Left ventricle myocardium inferior (tissue), 1 donor: ENCODE results near the gene PPCDC. TPM values are rescaled to one million over a fixed set of nuclear protein-coding genes. Genes with fewer than 3 reads are reported as not detected.

Experiments
- DNase-seq: peaks from one replicate; pipeline ENCODE4 v3.0.0-alpha.2; 2020
- H3K27ac ChIP-seq: fragments of 200-600 bp; replicated peaks from 2 replicates; pipeline ENCODE4 v1.8.0; 2021
- H3K27me3 ChIP-seq: fragments of 200-600 bp; 2 replicates; pipeline ENCODE4 v1.8.0; 2021; ENCODE audit warnings: low read depth
- H3K36me3 ChIP-seq: fragments of 200-600 bp; 2 replicates; pipeline ENCODE4 v1.8.0; 2021
- H3K4me1 ChIP-seq: fragments of 200-600 bp; 2 replicates; pipeline ENCODE4 v1.8.0; 2021
- H3K4me3 ChIP-seq: fragments of 200-600 bp; 2 replicates; pipeline ENCODE4 v1.8.0; 2021; ENCODE audit warnings: mild to moderate bottlenecking, moderate library complexity
- H3K9me3 ChIP-seq: fragments of 200-600 bp; replicated peaks from 2 replicates; pipeline ENCODE4 v1.8.0; 2021
- CTCF ChIP-seq: fragments of 200-600 bp; IDR thresholded peaks from 2 replicates; pipeline ENCODE4 v1.8.0; 2021; ENCODE audit warnings: antibody characterized with exemption, mild to moderate bottlenecking, borderline replicate concordance
- intact Hi-C: fragments of 100-400 bp; cut with micrococcal nuclease; formaldehyde crosslinking; loops from one replicate; pipeline ENCODE4 v1.11.0; 2022
- long read RNA-seq: library from polyadenylated mRNA; unstranded; transcript quantifications from one replicate; pipeline ENCODE4 v2.0.0, GENCODE V29; 2021
- total RNA-seq: library from RNA; stranded (reverse); fragmentation: NEBNext Ultra II Directional; extraction: Animal tissue kit (Norgen Biotek cat#: 25700); gene quantifications from one replicate; pipeline ENCODE4 v1.2.1, GENCODE V29; 2021
- donor health status: DM: no; HTN: yes; CAD: no; lungs with severe emphysema.

PPCDC gene, protein sequence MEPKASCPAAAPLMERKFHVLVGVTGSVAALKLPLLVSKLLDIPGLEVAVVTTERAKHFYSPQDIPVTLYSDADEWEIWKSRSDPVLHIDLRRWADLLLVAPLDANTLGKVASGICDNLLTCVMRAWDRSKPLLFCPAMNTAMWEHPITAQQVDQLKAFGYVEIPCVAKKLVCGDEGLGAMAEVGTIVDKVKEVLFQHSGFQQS
- total RNA-seq: 5.0 TPM
- long read RNA-seq, partial matches to known transcripts: 0 of 9 reads
- long read RNA-seq, other reads (novel, unspliced or antisense): 1 of 9 reads

- no peak for TF ChIP-seq CTCF
- Histone ChIP-seq H3K4me3 (peak within 1 kb of the TSS; percentile 91), H3K27me3 (no peaks in the 10 kb centered on the region), H3K36me3 (no peaks in the 10 kb centered on the region), H3K27ac (peak within 1 kb of the TSS; percentile 92), H3K4me1 (peaks cover 25% of the 10 kb centered on the region), H3K9me3 (no peaks in the 10 kb centered on the region)
- peak; percentile 96 for DNase-seq
- intact Hi-C loops: no loop called here
Measured at GRCh38 chr15:75023181-75023871, at the start of gene PPCDC. Gene PPCDC, plus strand, starts transcription at chr15:75023590. Its CDS starts 4,729 bp downstream, at chr15:75028319.

DNA sequence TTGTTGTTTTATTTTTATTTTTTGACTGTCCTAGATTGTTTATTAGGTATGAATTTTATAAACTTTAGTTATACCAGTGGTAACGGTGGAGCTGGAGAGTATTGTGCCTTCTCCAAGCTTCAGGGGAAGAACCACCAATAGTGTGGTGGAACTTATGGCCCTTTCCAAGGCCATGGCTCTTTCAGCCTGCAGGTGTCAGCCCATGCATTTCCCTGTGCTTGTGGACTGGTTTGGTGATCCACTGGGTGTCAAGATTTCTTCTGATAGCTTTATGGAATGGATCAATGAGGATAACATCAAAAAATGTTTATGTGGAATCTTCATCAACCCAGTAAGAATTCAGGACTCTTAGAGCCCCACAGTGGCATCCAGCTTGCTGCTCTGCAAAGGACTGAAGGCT is 47.2 kb upstream of the PPCDC start:
- intact Hi-C loops: no loop called here
- Histone ChIP-seq H3K36me3 (no peaks in the 10 kb centered on the region), H3K27ac (no peak overlapping the region), H3K27me3 (peaks cover 12% of the 10 kb centered on the region), H3K4me3 (no peak overlapping the region), H3K9me3 (no peaks in the 10 kb centered on the region), H3K4me1 (no peaks in the 10 kb centered on the region)
- DNase-seq: no peak
- no peak for TF ChIP-seq CTCF

- Histone ChIP-seq H3K4me3 (no peak overlapping the region), H3K27ac (no peak overlapping the region), H3K4me1 (no peaks in the 10 kb centered on the region), H3K36me3 (no peaks in the 10 kb centered on the region), H3K27me3 (peaks cover 17% of the 10 kb centered on the region), H3K9me3 (no peaks in the 10 kb centered on the region)
- no peak for TF ChIP-seq CTCF
- intact Hi-C loops: no loop called here
- DNase-seq: no peak
Measured at GRCh38 chr15:74977599-74977998, 45.8 kb upstream of the PPCDC start.

GRCh38 chr15:74978077-74978476 is 45.3 kb upstream of the PPCDC start:
- intact Hi-C loops: no loop called here
- Histone ChIP-seq H3K27me3 (peaks cover 21% of the 10 kb centered on the region), H3K9me3 (no peaks in the 10 kb centered on the region), H3K4me3 (no peak overlapping the region), H3K4me1 (no peaks in the 10 kb centered on the region), H3K36me3 (no peaks in the 10 kb centered on the region), H3K27ac (no peak overlapping the region)
- TF ChIP-seq CTCF: no peak
- no peak for DNase-seq

DNA sequence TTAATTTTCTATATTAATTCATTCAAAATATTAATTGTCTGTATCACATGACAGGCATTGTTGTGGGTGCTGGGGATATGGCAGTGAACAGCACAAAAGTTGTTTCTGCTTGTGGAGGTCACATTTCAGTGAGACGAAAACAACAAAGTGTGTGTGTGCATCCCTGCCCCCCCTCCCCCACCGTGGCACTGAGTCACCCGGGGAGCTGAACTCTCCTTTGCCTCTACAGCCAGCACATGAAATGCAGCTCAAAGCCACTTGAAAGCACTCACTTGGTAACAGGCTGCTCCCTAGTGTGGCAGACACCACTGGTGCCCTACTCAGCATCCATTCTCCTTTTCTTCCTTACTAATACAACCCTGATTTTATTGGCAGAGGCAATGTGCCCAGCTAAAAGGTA is 44.9 kb upstream of the PPCDC start:
- H3K9me3 ChIP-seq: no peaks in the 10 kb centered on the region
- no peak for DNase-seq
- H3K27me3 ChIP-seq: peaks cover 25% of the 10 kb centered on the region
- intact Hi-C loops: no loop called here
- no peak overlapping the region for H3K27ac ChIP-seq
- TF ChIP-seq CTCF: no peak
- H3K4me1 ChIP-seq: no peaks in the 10 kb centered on the region
- no peaks in the 10 kb centered on the region for H3K36me3 ChIP-seq
- no peak overlapping the region for H3K4me3 ChIP-seq
